UCSD-AML1 (cell line): ENCODE measurements around the gene PCDHGA2.
"Not testable (repeated sequence)": the region's sequence is repeated elsewhere in the genome, so short reads cannot be mapped to it uniquely, and the experiment has no call there.

ENCODE experiments used
- DNase-seq: peaks from one replicate; lab custom pipeline; 2025; ENCODE audit not compliant: unreplicated experiment; lab: John Stamatoyannopoulos, UW

PCDHGA2 gene

DNA sequence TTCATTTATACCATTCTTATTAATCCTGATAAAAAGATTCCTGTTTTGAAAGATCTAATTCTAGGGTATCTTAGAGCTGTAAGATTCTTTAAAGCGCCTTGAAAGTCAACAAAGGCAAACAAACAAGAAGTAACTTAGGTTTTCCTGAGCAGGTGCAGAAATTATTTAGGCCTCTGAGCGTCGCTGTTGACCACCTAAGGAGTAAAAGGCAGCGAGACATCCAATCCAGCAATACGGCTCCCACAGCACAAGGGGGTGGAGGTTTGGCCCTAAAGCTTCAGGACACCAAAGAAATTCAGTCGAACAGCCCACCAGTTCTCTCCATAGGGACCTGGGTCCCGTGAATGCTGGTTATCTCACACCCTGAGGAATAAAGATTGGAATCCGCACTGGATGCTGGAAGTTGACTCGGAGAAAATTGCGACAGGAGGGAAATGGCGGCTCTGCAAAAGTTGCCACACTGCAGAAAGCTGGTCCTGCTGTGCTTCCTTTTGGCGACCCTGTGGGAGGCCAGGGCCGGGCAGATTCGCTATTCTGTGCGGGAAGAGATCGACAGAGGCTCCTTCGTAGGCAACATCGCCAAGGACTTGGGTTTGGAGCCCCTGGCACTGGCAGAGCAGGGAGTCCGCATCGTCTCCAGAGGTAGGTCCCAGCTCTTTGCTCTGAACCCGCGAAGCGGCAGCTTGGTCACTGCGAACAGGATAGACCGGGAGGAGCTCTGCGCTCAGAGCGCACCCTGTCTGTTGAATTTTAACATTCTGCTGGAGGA lies at the start of gene PCDHGA2:
Gene PCDHGA2, plus strand, starts transcription at position 223 of the 769 bp plus-strand sequence.
- DNase-seq = no peak

GRCh38 chr5:141298376-141298775 lies 40.2 kb upstream of the PCDHGA2 start:
- DNase-seq = no peak

DNA sequence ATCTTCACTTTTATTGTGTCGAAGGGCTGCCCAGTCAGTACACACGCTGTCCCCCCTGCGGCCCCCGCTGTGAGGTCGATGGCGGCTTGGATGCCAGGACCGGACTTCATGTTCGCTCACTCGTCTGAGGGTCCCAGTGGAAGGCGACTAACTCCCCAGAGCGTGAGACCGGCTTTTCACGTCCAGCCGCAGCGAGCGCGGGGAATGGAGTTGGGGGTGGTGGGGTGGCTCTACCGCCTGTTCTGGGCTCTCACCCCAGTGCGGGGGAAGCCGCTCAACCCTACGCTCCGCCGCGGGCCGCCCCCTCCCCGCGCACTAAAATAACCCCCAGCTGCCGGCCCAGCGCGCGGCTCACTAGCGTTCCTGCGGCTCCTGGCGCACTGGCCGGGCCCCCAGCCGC lies 34.8 kb upstream of the PCDHGA2 start, which contains the start of gene SLC25A2:
Gene SLC25A2, minus strand, starts transcription at position 294 of the 400 bp plus-strand sequence. Its CDS starts 184 bp downstream, at position 110.
- DNase-seq = no peak

DNA sequence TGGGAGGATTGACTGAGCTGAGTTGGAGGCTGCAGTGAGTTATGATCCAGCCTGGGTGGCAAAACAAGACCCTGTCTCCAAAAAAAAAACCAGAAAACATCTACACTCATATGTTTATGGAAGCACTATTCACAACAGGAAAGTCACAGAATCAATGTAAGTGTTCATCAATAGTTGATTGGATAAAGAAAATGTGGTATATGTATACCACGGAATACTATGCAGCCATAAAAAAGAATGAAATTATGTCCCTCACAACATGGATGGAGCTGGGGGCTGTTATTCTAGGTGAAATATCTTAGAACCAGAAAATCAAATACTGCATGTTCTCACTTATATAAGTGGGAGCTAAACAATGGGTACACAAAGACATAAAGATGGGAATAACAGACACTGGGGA lies 31.9 kb upstream of the PCDHGA2 start:
- no peak for DNase-seq

DNA sequence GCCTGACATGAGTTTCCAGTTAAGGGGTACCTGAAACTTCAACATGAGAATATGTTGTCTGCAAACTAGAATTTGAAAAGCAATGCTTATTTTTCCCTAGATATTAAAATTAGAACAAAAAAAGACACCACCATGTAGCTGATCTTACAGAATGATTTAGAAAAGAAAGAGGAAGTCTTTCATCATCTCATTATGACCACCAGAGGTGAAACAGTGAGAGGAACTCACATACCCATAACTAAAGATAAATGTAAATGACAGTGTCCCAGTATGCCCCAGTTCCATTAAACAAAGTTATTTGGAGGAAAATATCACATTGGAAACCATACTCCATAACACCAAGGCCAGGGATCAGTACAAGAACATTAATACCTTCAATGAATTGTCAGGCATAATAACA lies 24.8 kb upstream of the PCDHGA2 start:
- DNase-seq = no peak

- not testable (repeated sequence) for DNase-seq
Measured at GRCh38 chr5:141316963-141317362, 21.6 kb upstream of the PCDHGA2 start.

GRCh38 chr5:141319202-141319601 lies 19.4 kb upstream of the PCDHGA2 start:
- DNase-seq = no peak

GRCh38 chr5:141319699-141320098 lies 18.9 kb upstream of the PCDHGA2 start:
- no peak for DNase-seq

- peak; percentile 94 for DNase-seq
Measured at GRCh38 chr5:141320225-141321169, 18.1 kb upstream of the PCDHGA2 start, which contains the start of gene TAF7. TSS of gene TAF7 (minus strand) at chr5:141320784. CDS start at chr5:141320044, 740 bp downstream.

GRCh38 chr5:141322261-141322660 lies 16.3 kb upstream of the PCDHGA2 start:
- no peak for DNase-seq

GRCh38 chr5:141326088-141326854 lies 12.3 kb upstream of the PCDHGA2 start:
- DNase-seq = peak; percentile 50

DNA sequence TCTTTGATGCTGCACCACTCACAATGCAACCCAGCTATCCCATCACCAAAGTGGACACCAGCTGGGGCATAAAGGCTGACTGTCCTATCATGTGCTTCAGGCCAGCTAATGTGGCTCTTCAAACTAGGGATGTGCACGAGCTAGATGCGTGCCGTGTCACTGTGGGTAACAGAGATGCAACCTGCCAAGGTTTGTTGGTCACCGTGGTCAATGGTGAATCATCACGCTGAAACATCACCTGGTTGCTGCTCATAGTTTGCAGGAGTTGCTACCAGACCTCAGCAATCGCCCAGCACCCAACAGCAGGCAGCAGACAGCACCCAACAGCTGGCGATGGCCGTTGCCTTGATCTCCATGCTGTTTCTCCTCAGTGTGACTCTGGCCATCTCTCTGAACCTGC lies 10.3 kb upstream of the PCDHGA2 start:
- DNase-seq = no peak

DNA sequence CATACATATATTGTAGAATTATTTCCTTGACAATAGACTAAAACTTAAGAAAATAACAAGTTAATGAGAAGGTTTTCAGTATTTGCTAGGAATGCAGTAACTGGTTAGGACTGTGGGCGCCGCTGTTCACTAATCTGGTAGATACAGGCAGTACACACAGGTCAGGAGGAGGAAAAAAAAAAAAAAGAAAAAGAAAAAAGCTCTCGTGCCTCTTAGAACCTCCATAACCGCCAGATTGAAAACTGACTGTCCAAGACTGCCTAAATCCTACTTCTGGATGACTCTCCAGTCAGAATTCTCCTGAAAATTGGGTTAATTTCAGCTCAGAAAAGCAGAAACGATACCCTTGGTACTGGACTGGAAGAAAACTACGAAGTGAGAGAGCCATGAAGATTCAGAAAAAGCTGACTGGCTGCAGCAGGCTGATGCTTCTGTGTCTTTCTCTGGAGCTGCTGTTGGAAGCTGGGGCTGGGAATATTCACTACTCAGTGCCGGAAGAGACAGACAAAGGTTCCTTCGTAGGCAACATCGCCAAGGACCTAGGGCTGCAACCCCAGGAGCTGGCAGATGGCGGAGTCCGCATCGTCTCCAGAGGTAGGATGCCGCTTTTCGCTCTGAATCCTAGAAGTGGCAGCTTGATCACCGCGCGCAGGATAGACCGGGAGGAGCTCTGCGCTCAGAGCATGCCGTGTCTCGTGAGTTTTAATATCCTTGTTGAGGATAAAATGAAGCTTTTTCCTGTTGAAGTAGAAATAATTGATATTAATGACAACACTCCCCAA lies 8.1 kb upstream of the PCDHGA2 start, which contains the start of gene PCDHGA1:
Gene PCDHGA1, plus strand, starts transcription at position 216 of the 782 bp plus-strand sequence.
- DNase-seq = peak; percentile 10

GRCh38 chr5:141332571-141332970 lies 6.0 kb upstream of the PCDHGA2 start:
- not testable (repeated sequence) for DNase-seq

- not testable (repeated sequence) for DNase-seq
Measured at GRCh38 chr5:141340781-141341354, 2.3 kb downstream of the PCDHGA2 start.

DNA sequence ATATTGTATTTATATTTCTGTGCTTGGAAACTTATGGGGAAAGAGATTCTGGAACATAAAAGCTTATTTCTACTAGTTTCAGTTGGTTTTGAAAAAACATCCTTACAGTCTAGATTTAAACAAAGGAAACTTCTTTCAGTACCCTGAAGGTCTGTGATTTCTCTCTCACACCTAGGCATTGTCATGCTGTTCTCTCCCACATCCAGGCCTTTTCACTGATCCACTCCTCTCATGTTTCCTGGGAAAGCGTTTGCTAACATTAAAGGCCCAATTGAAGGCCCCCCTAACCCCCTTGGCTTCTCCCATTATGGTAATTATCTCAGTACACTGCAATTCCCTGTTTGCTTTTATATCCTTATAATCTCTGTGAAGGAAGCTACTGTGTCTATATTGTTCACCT lies 4.2 kb downstream of the PCDHGA2 start:
- DNase-seq = no peak

GRCh38 chr5:141343242-141343952 lies 4.8 kb downstream of the PCDHGA2 start, which contains the start of gene PCDHGA3:
TSS of gene PCDHGA3 (plus strand) at chr5:141343829. CDS start at chr5:141344034, 205 bp downstream.
- no peak for DNase-seq

GRCh38 chr5:141343953-141344463 lies 5.4 kb downstream of the PCDHGA2 start:
- no peak for DNase-seq

DNA sequence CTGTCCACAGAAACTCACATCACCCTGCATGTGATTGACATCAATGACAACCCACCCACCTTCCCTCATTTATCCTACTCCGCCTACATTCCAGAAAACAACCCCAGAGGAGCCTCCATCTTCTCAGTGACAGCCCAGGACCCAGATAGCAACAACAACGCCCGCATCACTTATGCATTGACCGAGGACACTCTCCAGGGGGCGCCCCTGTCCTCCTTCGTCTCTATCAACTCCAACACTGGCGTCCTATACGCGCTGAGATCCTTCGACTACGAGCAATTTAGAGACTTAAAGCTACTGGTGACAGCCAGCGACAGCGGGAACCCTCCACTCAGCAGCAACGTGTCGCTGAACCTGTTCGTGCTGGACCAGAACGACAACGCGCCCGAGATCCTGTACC lies 6.8 kb downstream of the PCDHGA2 start:
- DNase-seq = no peak
